AG10803 (cell line): ENCODE measurements around the gene RGS8.

Source experiments
- DNase-seq: peaks from one replicate; pipeline ENCODE4 v3.0.0; 2010; ENCODE audit warnings: low read depth
- H3K4me3 ChIP-seq: 2 replicates; pipeline ENCODE4 v1.5.1; 2011; ENCODE audit warnings: mild to moderate bottlenecking, low read length, control low read depth
- TF ChIP-seq, protein P1 (sequence below): conservative IDR thresholded peaks from 2 replicates; pipeline ENCODE4 v1.5.1; 2011; ENCODE audit warnings: mild to moderate bottlenecking, low read length, control low read depth, inconsistent platforms

The RGS8 gene

DNA sequence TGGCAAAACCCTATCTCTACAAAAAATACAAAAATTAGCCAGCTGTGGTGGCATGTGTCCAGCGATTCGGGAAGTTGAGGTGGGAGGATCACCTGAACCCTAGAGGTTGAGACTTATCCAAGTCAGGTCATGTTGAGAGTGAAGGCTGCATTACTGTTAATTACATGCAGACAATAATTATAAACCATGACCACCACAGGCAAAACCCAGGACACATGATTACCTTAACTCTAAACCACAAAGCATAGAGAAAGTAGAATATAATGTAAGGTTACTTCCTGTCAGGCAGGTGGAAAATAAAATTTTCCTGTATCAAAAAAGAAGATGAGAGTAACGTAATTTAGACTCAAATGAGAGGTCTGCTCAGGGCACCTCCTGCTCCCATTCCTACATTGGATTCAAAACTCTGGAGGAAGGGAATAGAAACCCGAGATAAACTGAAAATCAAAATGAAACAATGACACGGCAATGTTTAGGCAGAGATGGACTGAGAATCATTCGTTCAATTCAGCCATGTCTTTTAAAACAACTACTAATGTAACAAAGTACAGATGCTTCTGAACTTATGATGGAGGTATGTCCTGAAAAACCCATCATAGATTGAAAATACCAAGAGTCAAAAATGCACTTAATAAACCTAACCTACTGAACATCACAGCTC, 33.6 kb downstream of the RGS8 start:
- no peak overlapping the region for H3K4me3 ChIP-seq
- no peak for DNase-seq
- TF ChIP-seq, protein P1, sequence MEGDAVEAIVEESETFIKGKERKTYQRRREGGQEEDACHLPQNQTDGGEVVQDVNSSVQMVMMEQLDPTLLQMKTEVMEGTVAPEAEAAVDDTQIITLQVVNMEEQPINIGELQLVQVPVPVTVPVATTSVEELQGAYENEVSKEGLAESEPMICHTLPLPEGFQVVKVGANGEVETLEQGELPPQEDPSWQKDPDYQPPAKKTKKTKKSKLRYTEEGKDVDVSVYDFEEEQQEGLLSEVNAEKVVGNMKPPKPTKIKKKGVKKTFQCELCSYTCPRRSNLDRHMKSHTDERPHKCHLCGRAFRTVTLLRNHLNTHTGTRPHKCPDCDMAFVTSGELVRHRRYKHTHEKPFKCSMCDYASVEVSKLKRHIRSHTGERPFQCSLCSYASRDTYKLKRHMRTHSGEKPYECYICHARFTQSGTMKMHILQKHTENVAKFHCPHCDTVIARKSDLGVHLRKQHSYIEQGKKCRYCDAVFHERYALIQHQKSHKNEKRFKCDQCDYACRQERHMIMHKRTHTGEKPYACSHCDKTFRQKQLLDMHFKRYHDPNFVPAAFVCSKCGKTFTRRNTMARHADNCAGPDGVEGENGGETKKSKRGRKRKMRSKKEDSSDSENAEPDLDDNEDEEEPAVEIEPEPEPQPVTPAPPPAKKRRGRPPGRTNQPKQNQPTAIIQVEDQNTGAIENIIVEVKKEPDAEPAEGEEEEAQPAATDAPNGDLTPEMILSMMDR = no peak

DNA sequence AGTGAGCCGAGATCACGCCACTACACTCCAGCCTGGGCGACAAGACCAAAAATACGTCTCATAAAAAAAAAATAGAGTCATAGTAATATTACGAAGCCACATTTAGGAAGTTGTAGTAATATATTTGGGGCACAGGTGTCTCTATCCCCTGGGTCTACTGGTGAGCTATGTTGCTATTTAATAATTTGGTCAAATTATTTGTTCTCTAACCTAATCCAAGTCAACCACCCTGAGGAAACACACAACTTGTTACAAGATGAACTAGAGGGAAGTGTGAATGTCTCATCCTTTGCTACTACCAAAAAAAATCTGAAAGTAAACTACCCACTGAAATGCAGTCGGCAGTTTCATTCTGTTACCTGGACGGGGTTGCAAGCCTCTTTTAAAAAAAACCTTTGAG, 35.3 kb downstream of the RGS8 start:
- no peak for DNase-seq
- TF ChIP-seq, protein P1 = no peak
- no peak overlapping the region for H3K4me3 ChIP-seq

DNA sequence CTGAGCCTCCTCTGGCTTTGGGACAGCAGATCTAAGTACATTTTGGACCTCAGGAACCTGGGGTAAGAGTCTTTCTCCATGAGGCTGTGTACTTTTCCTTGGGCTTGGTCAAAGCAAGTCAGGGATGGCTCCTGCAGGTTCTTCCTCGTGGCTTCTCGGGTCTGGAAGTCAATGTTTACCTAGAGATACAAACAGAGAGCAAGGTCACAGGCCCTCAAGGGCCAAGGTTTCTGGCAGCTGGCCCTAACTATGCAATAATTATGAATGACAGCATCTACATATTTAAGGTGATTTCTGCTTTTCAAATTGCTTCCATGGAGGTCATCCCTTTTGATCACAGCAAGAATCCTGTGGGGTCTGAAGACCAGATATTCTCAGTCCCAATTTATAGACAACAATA, 37.6 kb downstream of the RGS8 start:
- H3K4me3 ChIP-seq = no peak overlapping the region
- DNase-seq = no peak
- TF ChIP-seq, protein P1 = no peak

DNA sequence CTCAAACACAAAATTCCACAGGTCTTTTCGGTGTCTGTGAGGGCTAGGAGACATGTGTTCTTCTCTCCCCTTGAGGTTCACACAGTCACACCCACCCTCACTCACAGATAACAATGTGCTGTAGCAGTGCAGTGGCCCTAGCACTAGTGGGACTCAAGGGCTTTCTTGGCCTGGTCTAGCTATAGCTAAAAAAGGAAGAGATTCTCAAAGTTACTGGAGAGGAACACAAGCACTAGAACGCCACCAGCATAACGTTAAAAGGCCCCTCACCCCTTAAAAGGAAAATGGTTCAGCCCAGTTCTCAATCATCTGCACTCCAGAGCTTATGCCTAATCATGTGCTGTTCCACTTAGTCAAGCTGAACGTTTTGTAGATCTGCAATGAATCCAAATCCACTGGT, 39.5 kb downstream of the RGS8 start:
- DNase-seq = no peak

DNA sequence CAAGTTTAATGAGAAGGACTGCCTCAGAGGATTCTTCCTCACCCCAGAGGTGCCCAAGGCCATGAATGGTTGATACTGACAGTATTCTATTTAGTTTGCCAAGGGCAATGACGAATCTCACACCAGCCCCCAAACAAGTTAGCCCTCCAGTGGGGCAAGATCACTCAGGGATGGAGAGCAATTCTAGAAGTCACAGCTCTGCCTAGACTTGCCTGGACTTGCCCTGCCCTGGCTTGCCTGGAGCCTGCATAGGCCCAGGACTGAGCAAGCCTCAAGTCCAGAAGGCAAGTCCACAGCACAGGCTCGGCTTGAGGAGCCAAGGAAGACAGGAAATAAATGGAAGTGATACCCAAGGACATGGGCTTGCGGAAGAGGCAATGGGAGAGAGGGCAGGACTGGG, 40.7 kb downstream of the RGS8 start:
- no peak for DNase-seq
- H3K4me3 ChIP-seq = no peak overlapping the region
- TF ChIP-seq, protein P1 = no peak

More for the DNA sequence above, 39.5 kb downstream of the RGS8 start:
- H3K4me3 ChIP-seq = no peak overlapping the region
- TF ChIP-seq, protein P1 = no peak

DNA sequence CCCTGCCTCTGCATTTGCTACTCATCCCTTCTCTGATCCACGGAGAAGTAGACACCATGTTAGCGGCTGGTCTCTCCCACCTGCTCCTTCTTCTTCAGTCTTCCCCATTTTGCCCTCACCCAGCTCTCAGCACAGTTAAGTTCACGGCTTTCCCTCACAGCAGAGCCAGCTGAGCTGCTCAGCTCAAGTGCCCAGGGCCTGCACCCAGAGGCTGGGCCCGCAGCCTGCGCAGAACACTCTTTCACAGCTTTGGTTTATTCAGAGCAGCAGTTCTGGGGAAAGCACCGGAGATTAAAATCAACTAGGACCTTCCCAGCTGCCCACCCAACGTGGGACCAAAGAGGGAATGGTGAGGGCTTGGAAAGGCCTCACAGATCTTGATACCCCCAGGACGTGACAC, 41.9 kb downstream of the RGS8 start:
- no peak for DNase-seq
- TF ChIP-seq, protein P1 = no peak
- no peak overlapping the region for H3K4me3 ChIP-seq

DNA sequence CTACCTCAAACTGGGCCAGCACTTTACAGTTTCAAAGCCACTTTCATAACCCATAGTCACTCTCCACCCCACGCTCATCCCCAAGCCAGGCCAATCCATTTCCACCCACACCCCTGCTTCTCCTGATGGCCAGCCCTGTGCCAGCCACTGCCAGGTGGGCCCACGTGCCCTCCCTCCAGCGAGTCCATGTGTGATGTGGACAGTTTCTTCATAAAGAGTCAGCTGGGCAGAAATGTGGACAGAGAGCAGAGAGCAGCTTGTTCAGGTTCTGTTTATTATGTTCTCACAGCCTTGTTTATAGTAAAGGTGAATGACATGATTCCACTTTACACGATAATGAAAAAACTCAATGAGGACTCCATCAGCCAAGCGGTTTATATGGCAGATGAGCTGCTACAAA, 42.8 kb downstream of the RGS8 start:
- no peak for DNase-seq
- TF ChIP-seq, protein P1 = no peak
- no peak overlapping the region for H3K4me3 ChIP-seq
